Fibroblast of skin of left quadriceps (primary cell): Measurements from ENCODE around the gene FRG1.
"Not testable (repeated sequence)": the region's sequence is repeated elsewhere in the genome, so short reads cannot be mapped to it uniquely, and the experiment has no call there.

Experiments used
- DNase-seq, 2 experiments: peaks; one replicate each; pipeline ENCODE4 v3.0.0-alpha.2; 2013; ENCODE audit warnings: low read depth in 2 of 2

FRG1 gene

GRCh38 chr4:189985651-189986243 lies 45.1 kb downstream of the FRG1 start:
- DNase-seq, result not testable (repeated sequence)

- DNase-seq, result no peak
Observed at GRCh38 chr4:189988877-189989431, 48.3 kb downstream of the FRG1 start.

GRCh38 chr4:189989941-189990340 lies 49.3 kb downstream of the FRG1 start:
- DNase-seq, result not testable (repeated sequence)
